ENCODE measurements around the gene TGIF1. TPM values are rescaled to one million over a fixed set of nuclear protein-coding genes. Genes with fewer than 3 reads are reported as not detected.

TGIF1 gene
- total and polyA plus RNA-seq, 10 of the 15 experiments (the other 5 are each of a cell fraction or from before 2014, with no cell fraction given), result 1.8 to 8.5 (median 6.4) TPM

DNA sequence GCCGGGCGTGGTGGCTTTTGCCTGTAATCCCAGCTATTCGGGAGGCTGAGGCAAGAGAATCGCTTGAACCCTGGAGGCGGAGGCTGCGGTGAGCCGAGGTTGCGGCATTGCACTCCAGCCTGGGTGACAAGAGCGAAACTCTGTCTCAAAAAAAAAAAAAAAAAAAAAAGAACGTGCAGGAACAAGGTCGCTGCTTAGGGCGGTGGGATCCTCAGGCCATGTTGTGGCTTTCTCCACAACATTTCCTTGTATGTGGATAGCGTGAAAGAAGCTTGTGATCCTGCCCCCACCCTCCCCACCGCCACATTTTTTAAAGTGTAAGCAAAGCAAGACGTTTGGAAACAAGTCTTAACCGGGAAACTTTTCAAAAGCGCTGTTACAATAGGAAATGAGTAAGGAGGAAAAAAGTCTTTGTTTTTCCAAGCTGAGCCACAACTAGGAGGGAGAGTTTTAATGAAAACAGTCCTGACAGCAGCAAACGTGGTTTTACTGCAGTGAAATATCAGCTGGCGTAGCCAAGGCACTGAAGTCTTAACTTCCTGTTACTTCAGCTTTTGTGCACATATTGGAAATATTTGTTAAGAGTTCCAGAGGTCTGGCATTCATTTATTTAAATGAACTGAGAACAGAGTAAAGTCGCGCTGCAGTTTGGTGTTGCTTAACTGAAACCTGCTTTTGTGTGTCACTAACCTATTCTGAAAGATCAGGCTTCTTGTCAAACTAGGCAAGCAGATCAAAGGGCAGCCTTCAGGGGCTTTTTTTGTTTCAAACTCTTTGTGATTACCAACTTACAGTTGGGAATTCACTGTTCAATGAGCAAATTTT lies 3.8 kb downstream of the TGIF1 start:
- in situ Hi-C loops (cut with MboI) (loop anchor here (5.0 to 10.0 kb wide), 3 partner anchors 144 to 479 kb away; no protein-coding TSS in a partner anchor), intact Hi-C loops (cut with micrococcal nuclease; ENCODE audit: unreplicated experiment) (loop anchor here (1.0 to 5.0 kb wide), 2 partner anchors 172 to 214 kb away; no protein-coding TSS in a partner anchor)
- 35% methylated on average over 15 of the region's 21 CpGs for WGBS (ENCODE audit: insufficient coverage, insufficient replicate concordance, low lambda C conversion rate, missing lambda C conversion rate)
- Histone ChIP-seq H3K79me2 (ENCODE audit: control insufficient read depth, insufficient read depth, low read length) (no peaks in the 10 kb centered on the region), H3K9me3 (replicated peaks; ENCODE audit: control insufficient read depth, insufficient read depth, low read length) (no peaks in the 10 kb centered on the region; the same call in 2 of the 3 replicates), H3K4me1 (ENCODE audit: control insufficient read depth, insufficient read depth, low read length) (peaks cover 25% of the 10 kb centered on the region), H2AFZ (ENCODE audit: control insufficient read depth, low read depth, low read length) (no peak overlapping the region), H3K27me3 (replicated peaks in 1 of 2; ENCODE audit: control insufficient read depth in 2 of 2, insufficient read depth in 2 of 2, low read length in 1 of 2) (peaks cover 2 to 16% of the 10 kb centered on the region in 2 experiments), H3K4me2 (ENCODE audit: control insufficient read depth, insufficient read depth) (peak overlapping the region; percentile 70), H3K36me3 (ENCODE audit: control insufficient read depth in 2 of 2, insufficient read depth in 2 of 2, low read length in 1 of 2) (no peaks in the 10 kb centered on the region), H3K9ac (ENCODE audit: control insufficient read depth, insufficient read depth, low read length) (no peak overlapping the region; the same call in 1 of the 2 replicates), H3K27ac (ENCODE audit: control insufficient read depth, insufficient read depth) (peak overlapping the region; percentile 19; the same call in 1 of the 2 replicates), H4K20me1 (ENCODE audit: control insufficient read depth, insufficient read depth) (no peaks in the 10 kb centered on the region), H3K4me3 (peak overlapping the region; percentile 28; the same call in 1 of the 2 replicates)
- POLR2A ChIA-PET, result interaction anchor here (0.5 to 2.2 kb wide), 8 partner anchors 20 to 474 kb away, joined by 3 to 9 read pairs (median 4); no protein-coding TSS in a partner anchor
- SMC1A ChIA-PET (ENCODE audit: uncharacterized antibody, unreplicated experiment), result interaction anchor here (0.7 to 5.7 kb wide), 40 partner anchors 7 to 212 kb away, joined by 3 to 54 read pairs (median 5); no protein-coding TSS in a partner anchor
- FAIRE-seq, result no peak
- DNase-seq (ENCODE audit: low read depth, low spot score), result no peak
- RAD21 ChIA-PET (ENCODE audit: unreplicated experiment), result interaction anchor here (0.6 to 6.0 kb wide), 23 partner anchors 9 to 481 kb away, joined by 3 to 49 read pairs (median 4); partner anchors contain the start of gene MYL12A
- CTCF ChIA-PET, result interaction anchor here (0.6 to 6.0 kb wide), 45 partner anchors 8 to 212 kb away, joined by 3 to 79 read pairs (median 6); partner anchors contain the start of gene MYL12B
- BruUV-seq (replicated peaks), result no TSS peak
- ATAC-seq, result peak; percentile 25
- TF ChIP-seq EZH2 (IDR thresholded peaks at IDR 0.05; ENCODE audit: borderline replicate concordance, control insufficient read depth, low read depth, low read length) (no peak), ZBTB11 (CRISPR knock-in tag; IDR thresholded peaks at IDR 0.05) (no peak), SPI1 (IDR thresholded peaks at IDR 0.05; ENCODE audit: borderline replicate concordance, insufficient read depth, low read depth, low read length) (no peak), JUNB (IDR thresholded peaks at IDR 0.05) (0 out of 2 replicates have a peak, but pooled peaks have one; percentile 12), HDAC2 (IDR thresholded peaks at IDR 0.05) (no peak), PAX5 (IDR thresholded peaks at IDR 0.05; ENCODE audit: borderline replicate concordance, low read depth, low read length) (no peak), FOXM1 (IDR thresholded peaks at IDR 0.05; ENCODE audit: low read depth, low read length) (no peak), BRCA1 (IDR thresholded peaks at IDR 0.05; ENCODE audit: low read depth, low read length) (no peak)
- TF ChIP-seq, protein P1, sequence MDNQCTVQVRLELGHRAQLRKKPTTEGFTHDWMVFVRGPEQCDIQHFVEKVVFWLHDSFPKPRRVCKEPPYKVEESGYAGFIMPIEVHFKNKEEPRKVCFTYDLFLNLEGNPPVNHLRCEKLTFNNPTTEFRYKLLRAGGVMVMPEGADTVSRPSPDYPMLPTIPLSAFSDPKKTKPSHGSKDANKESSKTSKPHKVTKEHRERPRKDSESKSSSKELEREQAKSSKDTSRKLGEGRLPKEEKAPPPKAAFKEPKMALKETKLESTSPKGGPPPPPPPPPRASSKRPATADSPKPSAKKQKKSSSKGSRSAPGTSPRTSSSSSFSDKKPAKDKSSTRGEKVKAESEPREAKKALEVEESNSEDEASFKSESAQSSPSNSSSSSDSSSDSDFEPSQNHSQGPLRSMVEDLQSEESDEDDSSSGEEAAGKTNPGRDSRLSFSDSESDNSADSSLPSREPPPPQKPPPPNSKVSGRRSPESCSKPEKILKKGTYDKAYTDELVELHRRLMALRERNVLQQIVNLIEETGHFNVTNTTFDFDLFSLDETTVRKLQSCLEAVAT (IDR thresholded peaks at IDR 0.05), result peak; percentile 91
- TF ChIP-seq, protein P2, sequence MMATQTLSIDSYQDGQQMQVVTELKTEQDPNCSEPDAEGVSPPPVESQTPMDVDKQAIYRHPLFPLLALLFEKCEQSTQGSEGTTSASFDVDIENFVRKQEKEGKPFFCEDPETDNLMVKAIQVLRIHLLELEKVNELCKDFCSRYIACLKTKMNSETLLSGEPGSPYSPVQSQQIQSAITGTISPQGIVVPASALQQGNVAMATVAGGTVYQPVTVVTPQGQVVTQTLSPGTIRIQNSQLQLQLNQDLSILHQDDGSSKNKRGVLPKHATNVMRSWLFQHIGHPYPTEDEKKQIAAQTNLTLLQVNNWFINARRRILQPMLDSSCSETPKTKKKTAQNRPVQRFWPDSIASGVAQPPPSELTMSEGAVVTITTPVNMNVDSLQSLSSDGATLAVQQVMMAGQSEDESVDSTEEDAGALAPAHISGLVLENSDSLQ (IDR thresholded peaks at IDR 0.05), result no peak
- TF ChIP-seq, protein P3, sequence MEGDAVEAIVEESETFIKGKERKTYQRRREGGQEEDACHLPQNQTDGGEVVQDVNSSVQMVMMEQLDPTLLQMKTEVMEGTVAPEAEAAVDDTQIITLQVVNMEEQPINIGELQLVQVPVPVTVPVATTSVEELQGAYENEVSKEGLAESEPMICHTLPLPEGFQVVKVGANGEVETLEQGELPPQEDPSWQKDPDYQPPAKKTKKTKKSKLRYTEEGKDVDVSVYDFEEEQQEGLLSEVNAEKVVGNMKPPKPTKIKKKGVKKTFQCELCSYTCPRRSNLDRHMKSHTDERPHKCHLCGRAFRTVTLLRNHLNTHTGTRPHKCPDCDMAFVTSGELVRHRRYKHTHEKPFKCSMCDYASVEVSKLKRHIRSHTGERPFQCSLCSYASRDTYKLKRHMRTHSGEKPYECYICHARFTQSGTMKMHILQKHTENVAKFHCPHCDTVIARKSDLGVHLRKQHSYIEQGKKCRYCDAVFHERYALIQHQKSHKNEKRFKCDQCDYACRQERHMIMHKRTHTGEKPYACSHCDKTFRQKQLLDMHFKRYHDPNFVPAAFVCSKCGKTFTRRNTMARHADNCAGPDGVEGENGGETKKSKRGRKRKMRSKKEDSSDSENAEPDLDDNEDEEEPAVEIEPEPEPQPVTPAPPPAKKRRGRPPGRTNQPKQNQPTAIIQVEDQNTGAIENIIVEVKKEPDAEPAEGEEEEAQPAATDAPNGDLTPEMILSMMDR (IDR thresholded peaks at IDR 0.05 in 2 of 3, conservative IDR thresholded peaks at IDR 0.05 in 1 of 3; ENCODE audit: control insufficient read depth in 2 of 3, extremely low read depth in 1 of 3, insufficient read depth in 1 of 3, low read depth in 3 of 3, low read length in 3 of 3), result no peak

All from GM12878 (cell line).